IMR-90 (cell line): ENCODE data around the gene ORC6. TPM values are rescaled to one million over a fixed set of nuclear protein-coding genes. Genes with fewer than 3 reads are reported as not detected.

Source experiments
- ATAC-seq: fragments of 200-7000 bp; cut with Tn5 transposase; 2 replicates; pipeline ENCODE4 v1.9.1; 2020; ENCODE audit warnings: low read depth, mild to moderate bottlenecking, moderate library complexity
- BruUV-seq: library from RNA; stranded (reverse); fragments of 400-500 nt; replicated peaks from 2 replicates; lab custom pipeline; 2021; lab: Mats Ljungman, UMichigan
- CTCF ChIA-PET: fragments of 300-600 bp; formaldehyde crosslinking; extraction: SDS; loops from one replicate; lab custom pipeline; 2021; ENCODE audit warnings: antibody characterized with exemption; lab: Yijun Ruan, JAX
- POLR2A ChIA-PET: fragments of 300-600 bp; sonication (Branson Sonifier 250); formaldehyde crosslinking; loops from one replicate; lab custom pipeline; 2022; ENCODE audit warnings: antibody characterized with exemption; ENCODE audit not compliant: unreplicated experiment; lab: Charles Lee
- DNase-seq: peaks from one replicate; pipeline ENCODE4 v3.0.0; 2013
- H2AFZ ChIP-seq: replicated peaks from 2 replicates; pipeline ENCODE3; 2013; ENCODE audit warnings: low read length, mild to moderate bottlenecking; ENCODE audit not compliant: poor library complexity
- H2AK5ac ChIP-seq: 2 replicates; pipeline ENCODE4 v1.6.1; 2013; ENCODE audit warnings: low read depth, low read length, inconsistent platforms
- H2AK9ac ChIP-seq: replicated peaks from 2 replicates; pipeline ENCODE3; 2013; ENCODE audit warnings: mild to moderate bottlenecking, low read depth, low read length, moderate library complexity; ENCODE audit not compliant: poor library complexity
- H2BK120ac ChIP-seq: 2 replicates; pipeline ENCODE4 v1.6.1; 2013; ENCODE audit warnings: low read depth, low read length, inconsistent platforms
- H2BK15ac ChIP-seq: 3 replicates; pipeline ENCODE4 v1.6.1; 2013; ENCODE audit warnings: low read depth, low read length, inconsistent platforms
- H2BK20ac ChIP-seq: 2 replicates; pipeline ENCODE4 v1.6.1; 2013; ENCODE audit warnings: low read depth, mild to moderate bottlenecking, inconsistent platforms, low read length, moderate library complexity
- H2BK5ac ChIP-seq: 2 replicates; pipeline ENCODE4 v1.6.1; 2013; ENCODE audit warnings: mild to moderate bottlenecking, low read depth, low read length, inconsistent platforms; ENCODE audit not compliant: poor library complexity, severe bottlenecking
- H3K14ac ChIP-seq: replicated peaks from 2 replicates; pipeline ENCODE4 v1.6.1; 2013; ENCODE audit warnings: low read depth, low read length, inconsistent platforms
- H3K18ac ChIP-seq: 2 replicates; pipeline ENCODE4 v1.6.1; 2013; ENCODE audit warnings: low read depth, low read length, control low read depth
- H3K23ac ChIP-seq: 2 replicates; pipeline ENCODE4 v1.6.1; 2013; ENCODE audit warnings: low read depth, low read length, inconsistent platforms
- H3K27ac ChIP-seq: 2 replicates; pipeline ENCODE4 v1.5.1; 2013; ENCODE audit warnings: mild to moderate bottlenecking, control low read depth, low read length; ENCODE audit not compliant: insufficient read depth
- H3K27me3 ChIP-seq: 2 replicates; pipeline ENCODE4 v1.6.1; 2013; ENCODE audit warnings: low read length; ENCODE audit not compliant: control insufficient read depth, insufficient read depth
- H3K36me3 ChIP-seq: 2 replicates; pipeline ENCODE4 v1.6.1; 2013; ENCODE audit warnings: low read length, mixed read lengths; ENCODE audit not compliant: control insufficient read depth, insufficient read depth
- H3K4ac ChIP-seq: 2 replicates; pipeline ENCODE4 v1.6.1; 2013; ENCODE audit warnings: low read depth, low read length, inconsistent platforms
- H3K4me1 ChIP-seq: 2 replicates; pipeline ENCODE4 v1.6.1; 2013; ENCODE audit warnings: low read length, mixed read lengths; ENCODE audit not compliant: control insufficient read depth, insufficient read depth
- H3K4me2 ChIP-seq: 2 replicates; pipeline ENCODE4 v1.6.1; 2013; ENCODE audit warnings: low read depth, mild to moderate bottlenecking, control low read depth, low read length, moderate library complexity
- H3K4me3 ChIP-seq: 2 replicates; pipeline ENCODE4 v1.5.1; 2013; ENCODE audit warnings: low read depth, mild to moderate bottlenecking, control low read depth, low read length, moderate library complexity; ENCODE audit not compliant: insufficient read depth
- H3K56ac ChIP-seq: 2 replicates; pipeline ENCODE4 v1.6.1; 2013; ENCODE audit warnings: low read length, inconsistent platforms; ENCODE audit not compliant: insufficient read depth; ENCODE audit errors: extremely low read depth
- H3K79me1 ChIP-seq, 2 experiments: 2 replicates each; pipeline ENCODE4 v1.6.1; 2013; ENCODE audit warnings: low read length in 2 of 2, inconsistent platforms in 1 of 2, low read depth in 1 of 2
- H3K9ac ChIP-seq: 2 replicates; pipeline ENCODE4 v1.6.1; 2013; ENCODE audit warnings: low read depth, low read length, control low read depth
- H3K9me1 ChIP-seq: 2 replicates; pipeline ENCODE4 v1.6.1; 2013; ENCODE audit warnings: low read length, inconsistent platforms; ENCODE audit not compliant: insufficient read depth
- H3K9me3 ChIP-seq: 2 replicates; pipeline ENCODE4 v1.6.1; 2013; ENCODE audit warnings: low read length; ENCODE audit not compliant: control insufficient read depth, insufficient read depth
- H4K20me1 ChIP-seq: 2 replicates; pipeline ENCODE4 v1.6.1; 2013; ENCODE audit warnings: low read length, inconsistent platforms; ENCODE audit not compliant: insufficient read depth
- H4K5ac ChIP-seq: 2 replicates; pipeline ENCODE4 v1.6.1; 2013; ENCODE audit warnings: mild to moderate bottlenecking, low read depth, low read length, control low read depth
- H4K8ac ChIP-seq, 2 experiments: 2 replicates each; pipeline ENCODE4 v1.6.1; 2013; ENCODE audit warnings: low read depth in 2 of 2, low read length in 2 of 2, control low read depth in 1 of 2, inconsistent platforms in 1 of 2
- H4K91ac ChIP-seq: 2 replicates; pipeline ENCODE4 v1.6.1; 2013; ENCODE audit warnings: low read depth, low read length, inconsistent platforms; ENCODE audit not compliant: insufficient read depth
- CHD1 ChIP-seq: IDR thresholded peaks from 2 replicates; pipeline ENCODE4 v1.6.1; 2012; ENCODE audit warnings: low read depth, low read length, improper control_type of control experiment
- WGBS, 2 experiments: methylation state at CpG; one replicate each; pipeline versions ENCODE4 v1.1.5 to v1.1.7; 2013; ENCODE audit warnings: missing lambda C conversion rate in 2 of 2; ENCODE audit not compliant: insufficient read length in 1 of 2; ENCODE audit errors: extremely low coverage in 2 of 2; 5-methylcytosine and 5-hydroxymethylcytosine counted together
- dilution Hi-C: fragments of 300-500 bp; cut with HindIII; formaldehyde crosslinking; loops from one replicate; pipeline ENCODE4 v1.14.3; 2018; ENCODE audit warnings: low sequenced_read_pairs; ENCODE audit not compliant: unreplicated experiment
- in situ Hi-C: fragments of 300-500 bp; cut with MboI; formaldehyde crosslinking; loops from 3 replicates; pipeline ENCODE4 v1.14.3; 2019; ENCODE audit warnings: low sequenced_read_pairs, inconsistent platforms, mixed read lengths
- intact Hi-C: fragments of 100-400 bp; cut with micrococcal nuclease; formaldehyde crosslinking; loops from 2 replicates; pipeline ENCODE4 v1.10.0; 2022
- polyA plus RNA-seq, 3 experiments: library from polyadenylated mRNA; depleted of rRNA; stranded (reverse); fragments of >200 nt; gene quantifications; 2 replicates each; pipeline ENCODE4 v1.2.3, GENCODE V29; 2012; ENCODE audit warnings: low replicate concordance in 1 of 3
- total RNA-seq: library from RNA; depleted of rRNA; stranded (reverse); fragments of >200 nt; gene quantifications from 2 replicates; pipeline ENCODE4 v1.2.3, GENCODE V29; 2012

ORC6 gene
- total and polyA plus RNA-seq, 2 of the 4 experiments (the other 2 are of a cell fraction): 9.0 to 15.9 TPM

DNA sequence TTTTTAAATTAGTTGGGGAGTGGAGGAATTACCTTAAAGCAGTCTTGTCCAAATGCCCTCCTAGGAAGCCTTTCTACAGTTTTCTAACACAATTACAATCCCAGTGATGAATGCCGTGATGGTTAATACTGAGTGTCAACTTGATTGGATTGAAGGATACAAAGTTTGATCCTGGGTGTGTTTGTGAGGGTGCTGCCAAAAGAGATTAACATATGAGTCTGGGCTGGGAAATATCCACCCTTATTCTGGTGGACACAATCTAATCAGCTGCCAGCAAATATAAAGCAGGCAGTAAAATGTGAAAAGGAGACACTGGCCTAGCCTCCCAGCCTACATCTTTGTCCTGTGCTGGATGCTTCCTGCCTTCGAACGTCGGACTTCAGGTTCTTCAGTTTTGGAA lies 12.2 kb downstream of the ORC6 start:
- Histone ChIP-seq H3K4me2 (no peak overlapping the region), H4K8ac (no peak overlapping the region), H3K23ac (no peak overlapping the region), H4K91ac (no peak overlapping the region), H4K5ac (no peak overlapping the region), H3K9me1 (no peaks in the 10 kb centered on the region), H3K14ac (no peak overlapping the region), H3K36me3 (peaks cover 1% of the 10 kb centered on the region; the same call in 1 of the 2 replicates), H2AK9ac (no peak overlapping the region), H3K27me3 (no peaks in the 10 kb centered on the region), H3K4me1 (no peaks in the 10 kb centered on the region), H3K79me1 (no peaks in the 10 kb centered on the region), H2AK5ac (no peak overlapping the region), H3K4me3 (no peak overlapping the region), H3K4ac (no peak overlapping the region), H2BK20ac (no peak overlapping the region), H3K9ac (no peak overlapping the region), H3K18ac (no peak overlapping the region), H4K20me1 (no peaks in the 10 kb centered on the region), H3K9me3 (no peaks in the 10 kb centered on the region), H3K27ac (no peak overlapping the region), H2AFZ (no peak overlapping the region), H2BK15ac (no peak overlapping the region), H2BK5ac (no peak overlapping the region), H2BK120ac (no peak overlapping the region), H3K56ac (no peak overlapping the region)
- no TSS peak for BruUV-seq
- no peak for TF ChIP-seq CHD1
- intact Hi-C loops (no loop called here), in situ Hi-C loops (no loop called here), dilution Hi-C loops (no loop called here)
- ATAC-seq: no peak
- WGBS, 2 experiments: no CpG with 5 or more reads among the region's 4 CpGs
- ChIA-PET CTCF (interaction anchor here (0.6 kb wide), 1 partner anchor 52 kb away, joined by 4 read pairs; no protein-coding TSS in a partner anchor), POLR2A (no interaction called here)
- DNase-seq: no peak
